GM23338 (cell line): ENCODE data around the gene MYCBP2. TPM values are rescaled to one million over a fixed set of nuclear protein-coding genes. Genes with fewer than 3 reads are reported as not detected.
"Not testable (repeated sequence)": the region's sequence is repeated elsewhere in the genome, so short reads cannot be mapped to it uniquely, and the experiment has no call there.

Experiments used
- ATAC-seq: fragments of 200-7000 bp; cut with Tn5 transposase; 3 replicates; pipeline ENCODE4 v1.9.1; 2020
- DNase-seq: peaks from one replicate; pipeline ENCODE4 v3.0.0-alpha.2; 2015; ENCODE audit warnings: low spot score
- H2AFZ ChIP-seq: fragments of 200-600 bp; sonication (generic); 2 replicates; pipeline ENCODE4 v1.8.0; 2016; ENCODE audit warnings: antibody characterized with exemption, mild to moderate bottlenecking, moderate library complexity
- H3F3A ChIP-seq: fragments of 200-600 bp; sonication (generic); replicated peaks from 2 replicates; pipeline ENCODE4 v1.8.0; 2017; ENCODE audit warnings: antibody characterized with exemption, mixed run types, low read depth
- H3K27ac ChIP-seq: fragments of 200-600 bp; sonication (generic); 2 replicates; pipeline ENCODE4 v1.6.1; 2016; ENCODE audit warnings: low read depth
- H3K27me3 ChIP-seq: fragments of 200-600 bp; sonication (generic); 2 replicates; pipeline ENCODE4 v1.8.0; 2016; ENCODE audit warnings: mild to moderate bottlenecking, mixed run types, moderate library complexity; ENCODE audit not compliant: insufficient read depth
- H3K36me3 ChIP-seq: fragments of 200-600 bp; sonication (generic); 2 replicates; pipeline ENCODE4 v1.8.0; 2016; ENCODE audit warnings: mild to moderate bottlenecking; ENCODE audit not compliant: insufficient read depth
- H3K4me1 ChIP-seq: fragments of 200-600 bp; sonication (generic); 2 replicates; pipeline ENCODE4 v1.8.0; 2016; ENCODE audit warnings: mild to moderate bottlenecking, moderate library complexity; ENCODE audit not compliant: insufficient read depth
- H3K4me2 ChIP-seq: fragments of 200-600 bp; sonication (generic); 2 replicates; pipeline ENCODE4 v1.7.1; 2017; ENCODE audit warnings: mixed run types
- H3K4me3 ChIP-seq: fragments of 200-600 bp; sonication (generic); 2 replicates; pipeline ENCODE4 v1.6.1; 2016; ENCODE audit warnings: mixed run types
- H3K79me2 ChIP-seq: fragments of 200-600 bp; sonication (generic); replicated peaks from 2 replicates; pipeline ENCODE4 v1.8.0; 2017; ENCODE audit warnings: mild to moderate bottlenecking; ENCODE audit not compliant: insufficient read depth
- H3K9me2 ChIP-seq: fragments of 200-600 bp; sonication (generic); 2 replicates; pipeline ENCODE4 v1.8.0; 2017; ENCODE audit not compliant: insufficient read depth
- H4K20me1 ChIP-seq: fragments of 200-600 bp; sonication (generic); replicated peaks from 2 replicates; pipeline ENCODE4 v1.8.0; 2017; ENCODE audit warnings: mild to moderate bottlenecking; ENCODE audit not compliant: insufficient read depth
- H3K27ac Mint-ChIP-seq: 2 replicates; pipeline ENCODE4 v1.8.0; 2020; ENCODE audit warnings: inconsistent platforms, mild to moderate bottlenecking, moderate library complexity, mixed read lengths
- H3K27me3 Mint-ChIP-seq: 3 replicates; pipeline ENCODE4 v1.8.0; 2022; ENCODE audit warnings: low read depth, mild to moderate bottlenecking, moderate library complexity, mixed read lengths, inconsistent platforms; ENCODE audit not compliant: insufficient read depth, poor library complexity
- H3K36me3 Mint-ChIP-seq: 3 replicates; pipeline ENCODE4 v1.8.0; 2021; ENCODE audit warnings: low read depth, mild to moderate bottlenecking, inconsistent platforms, moderate library complexity, mixed read lengths
- H3K4me1 Mint-ChIP-seq: 3 replicates; pipeline ENCODE4 v1.8.0; 2020; ENCODE audit warnings: mild to moderate bottlenecking, inconsistent platforms, mixed read lengths
- H3K4me3 Mint-ChIP-seq: 3 replicates; pipeline ENCODE4 v1.8.0; 2021; ENCODE audit warnings: moderate library complexity, mild to moderate bottlenecking, inconsistent platforms, mixed read lengths
- H3K9me3 Mint-ChIP-seq: 3 replicates; pipeline ENCODE4 v1.8.0; 2020; ENCODE audit warnings: moderate library complexity, mild to moderate bottlenecking, inconsistent platforms, mixed read lengths
- CREB1 ChIP-seq: fragments of 250-450 bp; sonication (Bioruptor Pico); IDR thresholded peaks from 2 replicates; pipeline ENCODE4 v1.5.0; 2020; ENCODE audit warnings: low read depth, mild to moderate bottlenecking, moderate library complexity
- EZH2 ChIP-seq: fragments of 200-600 bp; sonication (generic); IDR thresholded peaks from one replicate; pipeline ENCODE4 v1.8.0; 2017; ENCODE audit warnings: antibody characterized with exemption, mild to moderate bottlenecking, low read depth; ENCODE audit not compliant: unreplicated experiment
- EZH2phosphoT487 ChIP-seq: fragments of 200-600 bp; sonication (generic); IDR thresholded peaks from one replicate; pipeline ENCODE4 v1.8.1; 2018; ENCODE audit warnings: antibody characterized with exemption; ENCODE audit not compliant: unreplicated experiment
- JUNB ChIP-seq: IDR thresholded peaks from one replicate; pipeline ENCODE4 v1.6.1; 2016; ENCODE audit warnings: antibody characterized with exemption; ENCODE audit not compliant: unreplicated experiment
- NANOG ChIP-seq: IDR thresholded peaks from 2 replicates; pipeline ENCODE4 v1.6.1; 2016; ENCODE audit warnings: antibody characterized with exemption, borderline replicate concordance
- POLR2AphosphoS5 ChIP-seq: IDR thresholded peaks from 2 replicates; pipeline ENCODE4 v1.6.1; 2016; ENCODE audit warnings: antibody characterized with exemption, low read depth
- ZNF114 ChIP-seq: fragments of 250-450 bp; sonication (Bioruptor Pico); IDR thresholded peaks from 2 replicates; pipeline ENCODE4 v1.5.0; 2020; ENCODE audit warnings: mild to moderate bottlenecking, moderate library complexity
- ZNF331 ChIP-seq: fragments of 250-450 bp; sonication (Bioruptor Pico); IDR thresholded peaks from 2 replicates; pipeline ENCODE4 v1.5.0; 2020; ENCODE audit warnings: low read depth, mild to moderate bottlenecking, moderate library complexity
- polyA plus RNA-seq: library from polyadenylated mRNA; unstranded; fragments of >200 nt; fragmentation: Nextera tagmentation; extraction: Ambion mirVana; gene quantifications from 2 replicates; pipeline ENCODE4 v1.2.1, GENCODE V29; 2016
- total RNA-seq: library from RNA; depleted of rRNA; stranded (reverse); fragments of >200 nt; shearing (Covaris generic); gene quantifications from 2 replicates; pipeline ENCODE4 v1.2.3, GENCODE V29; 2014
- TF ChIP-seq, protein P1 (sequence below): fragments of 250-450 bp; sonication (Bioruptor Pico); IDR thresholded peaks from 2 replicates; pipeline ENCODE4 v1.5.0; 2020; ENCODE audit warnings: mild to moderate bottlenecking, moderate library complexity
- TF ChIP-seq, protein P2 (sequence below): IDR thresholded peaks from 2 replicates; pipeline ENCODE4 v1.6.1; 2016; ENCODE audit warnings: antibody characterized with exemption
- TF ChIP-seq, protein P3 (sequence below), 2 experiments: fragments of 200-600 bp in 1 of 2; sonication (generic) in 1 of 2; conservative IDR thresholded peaks; 2 replicates each; pipeline versions ENCODE4 v1.5.1 to v1.6.1; 2016 to 2017; ENCODE audit warnings: antibody characterized with exemption in 2 of 2, low read depth in 2 of 2, mild to moderate bottlenecking in 2 of 2, moderate library complexity in 1 of 2

Gene MYCBP2
- total and polyA plus RNA-seq, 2 experiments from 2014 or later = 54.6 to 77.2 TPM

DNA sequence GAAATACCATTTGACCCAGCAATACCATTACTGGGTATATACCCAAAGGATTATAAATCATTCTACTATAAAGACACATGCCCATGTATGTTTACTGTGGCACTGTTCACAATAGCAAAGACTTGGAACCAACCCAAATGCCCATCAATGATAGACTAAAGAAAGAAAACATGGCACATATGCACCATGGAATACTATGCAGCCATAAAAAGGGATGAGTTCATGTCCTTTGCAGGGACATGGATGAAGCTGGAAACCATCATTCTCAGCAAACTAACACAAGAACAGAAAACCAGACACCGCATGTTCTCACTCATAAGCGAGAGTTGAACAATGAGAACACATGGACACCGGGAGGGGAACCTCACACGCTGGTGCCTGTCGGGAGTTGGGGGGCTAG is 317.2 kb downstream of the MYCBP2 start:
- H3K4me3 Mint-ChIP-seq, DNase-seq, H3K4me1 Mint-ChIP-seq: not testable (repeated sequence)

DNA sequence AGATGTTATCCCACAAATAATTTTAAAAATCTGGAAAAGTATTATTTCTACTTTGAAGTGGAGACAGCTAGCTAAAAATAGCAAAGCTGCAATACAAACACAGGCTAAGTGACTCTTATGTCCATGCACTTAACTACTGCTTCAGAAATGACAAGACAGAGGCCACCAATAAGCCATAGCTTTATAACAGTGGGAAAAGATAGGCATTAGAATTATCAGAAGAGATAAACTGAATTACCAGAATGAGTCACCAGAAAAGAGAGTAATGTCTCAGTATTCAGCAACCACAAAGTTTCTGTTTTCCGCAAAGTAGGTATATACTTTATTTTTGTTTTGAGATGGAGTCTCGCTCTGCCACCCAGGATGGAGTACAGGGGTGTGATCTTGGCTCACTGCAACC is 317.9 kb downstream of the MYCBP2 start:
- H3K4me3 ChIP-seq = no peak overlapping the region
- DNase-seq (no peak), ATAC-seq (no peak)
- H3K27me3 ChIP-seq = no peaks in the 10 kb centered on the region
- no peak overlapping the region for H3K27ac ChIP-seq
- H3F3A ChIP-seq = no peaks in the 10 kb centered on the region
- Mint-ChIP-seq H3K9me3 (no peaks in the 10 kb centered on the region), H3K4me3 (no peak overlapping the region), H3K27me3 (no peaks in the 10 kb centered on the region), H3K4me1 (no peaks in the 10 kb centered on the region), H3K27ac (no peak overlapping the region), H3K36me3 (peaks cover 48% of the 10 kb centered on the region; the same call in 2 of the 3 replicates)
- peaks cover 30% of the 10 kb centered on the region for H3K79me2 ChIP-seq
- H3K4me1 ChIP-seq = no peaks in the 10 kb centered on the region
- peaks cover 11% of the 10 kb centered on the region; the same call in 1 of the 2 replicates for H4K20me1 ChIP-seq
- no peaks in the 10 kb centered on the region for H3K9me2 ChIP-seq
- H3K36me3 ChIP-seq = peaks cover 13% of the 10 kb centered on the region; the same call in 1 of the 2 replicates
- no peak overlapping the region for H2AFZ ChIP-seq
- H3K4me2 ChIP-seq = no peak overlapping the region
- TF ChIP-seq EZH2phosphoT487 (no peak), NANOG (no peak), ZNF331 (CRISPR knock-in tag) (no peak), POLR2AphosphoS5 (no peak), CREB1 (no peak), JUNB (no peak), ZNF114 (CRISPR knock-in tag) (no peak), EZH2 (no peak)
- TF ChIP-seq, protein P1, sequence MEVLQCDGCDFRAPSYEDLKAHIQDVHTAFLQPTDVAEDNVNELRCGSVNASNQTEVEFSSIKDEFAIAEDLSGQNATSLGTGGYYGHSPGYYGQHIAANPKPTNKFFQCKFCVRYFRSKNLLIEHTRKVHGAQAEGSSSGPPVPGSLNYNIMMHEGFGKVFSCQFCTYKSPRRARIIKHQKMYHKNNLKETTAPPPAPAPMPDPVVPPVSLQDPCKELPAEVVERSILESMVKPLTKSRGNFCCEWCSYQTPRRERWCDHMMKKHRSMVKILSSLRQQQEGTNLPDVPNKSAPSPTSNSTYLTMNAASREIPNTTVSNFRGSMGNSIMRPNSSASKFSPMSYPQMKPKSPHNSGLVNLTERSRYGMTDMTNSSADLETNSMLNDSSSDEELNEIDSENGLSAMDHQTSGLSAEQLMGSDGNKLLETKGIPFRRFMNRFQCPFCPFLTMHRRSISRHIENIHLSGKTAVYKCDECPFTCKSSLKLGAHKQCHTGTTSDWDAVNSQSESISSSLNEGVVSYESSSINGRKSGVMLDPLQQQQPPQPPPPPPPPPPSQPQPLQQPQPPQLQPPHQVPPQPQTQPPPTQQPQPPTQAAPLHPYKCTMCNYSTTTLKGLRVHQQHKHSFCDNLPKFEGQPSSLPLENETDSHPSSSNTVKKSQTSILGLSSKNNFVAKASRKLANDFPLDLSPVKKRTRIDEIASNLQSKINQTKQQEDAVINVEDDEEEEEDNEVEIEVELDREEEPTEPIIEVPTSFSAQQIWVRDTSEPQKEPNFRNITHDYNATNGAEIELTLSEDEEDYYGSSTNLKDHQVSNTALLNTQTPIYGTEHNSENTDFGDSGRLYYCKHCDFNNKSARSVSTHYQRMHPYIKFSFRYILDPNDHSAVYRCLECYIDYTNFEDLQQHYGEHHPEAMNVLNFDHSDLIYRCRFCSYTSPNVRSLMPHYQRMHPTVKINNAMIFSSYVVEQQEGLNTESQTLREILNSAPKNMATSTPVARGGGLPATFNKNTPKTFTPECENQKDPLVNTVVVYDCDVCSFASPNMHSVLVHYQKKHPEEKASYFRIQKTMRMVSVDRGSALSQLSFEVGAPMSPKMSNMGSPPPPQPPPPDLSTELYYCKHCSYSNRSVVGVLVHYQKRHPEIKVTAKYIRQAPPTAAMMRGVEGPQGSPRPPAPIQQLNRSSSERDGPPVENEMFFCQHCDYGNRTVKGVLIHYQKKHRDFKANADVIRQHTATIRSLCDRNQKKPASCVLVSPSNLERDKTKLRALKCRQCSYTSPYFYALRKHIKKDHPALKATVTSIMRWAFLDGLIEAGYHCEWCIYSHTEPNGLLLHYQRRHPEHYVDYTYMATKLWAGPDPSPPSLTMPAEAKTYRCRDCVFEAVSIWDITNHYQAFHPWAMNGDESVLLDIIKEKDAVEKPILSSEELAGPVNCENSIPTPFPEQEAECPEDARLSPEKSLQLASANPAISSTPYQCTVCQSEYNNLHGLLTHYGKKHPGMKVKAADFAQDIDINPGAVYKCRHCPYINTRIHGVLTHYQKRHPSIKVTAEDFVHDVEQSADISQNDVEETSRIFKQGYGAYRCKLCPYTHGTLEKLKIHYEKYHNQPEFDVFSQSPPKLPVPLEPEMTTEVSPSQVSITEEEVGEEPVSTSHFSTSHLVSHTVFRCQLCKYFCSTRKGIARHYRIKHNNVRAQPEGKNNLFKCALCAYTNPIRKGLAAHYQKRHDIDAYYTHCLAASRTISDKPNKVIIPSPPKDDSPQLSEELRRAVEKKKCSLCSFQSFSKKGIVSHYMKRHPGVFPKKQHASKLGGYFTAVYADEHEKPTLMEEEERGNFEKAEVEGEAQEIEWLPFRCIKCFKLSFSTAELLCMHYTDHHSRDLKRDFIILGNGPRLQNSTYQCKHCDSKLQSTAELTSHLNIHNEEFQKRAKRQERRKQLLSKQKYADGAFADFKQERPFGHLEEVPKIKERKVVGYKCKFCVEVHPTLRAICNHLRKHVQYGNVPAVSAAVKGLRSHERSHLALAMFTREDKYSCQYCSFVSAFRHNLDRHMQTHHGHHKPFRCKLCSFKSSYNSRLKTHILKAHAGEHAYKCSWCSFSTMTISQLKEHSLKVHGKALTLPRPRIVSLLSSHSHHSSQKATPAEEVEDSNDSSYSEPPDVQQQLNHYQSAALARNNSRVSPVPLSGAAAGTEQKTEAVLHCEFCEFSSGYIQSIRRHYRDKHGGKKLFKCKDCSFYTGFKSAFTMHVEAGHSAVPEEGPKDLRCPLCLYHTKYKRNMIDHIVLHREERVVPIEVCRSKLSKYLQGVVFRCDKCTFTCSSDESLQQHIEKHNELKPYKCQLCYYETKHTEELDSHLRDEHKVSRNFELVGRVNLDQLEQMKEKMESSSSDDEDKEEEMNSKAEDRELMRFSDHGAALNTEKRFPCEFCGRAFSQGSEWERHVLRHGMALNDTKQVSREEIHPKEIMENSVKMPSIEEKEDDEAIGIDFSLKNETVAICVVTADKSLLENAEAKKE (CRISPR knock-in tag) = no peak
- TF ChIP-seq, protein P2, sequence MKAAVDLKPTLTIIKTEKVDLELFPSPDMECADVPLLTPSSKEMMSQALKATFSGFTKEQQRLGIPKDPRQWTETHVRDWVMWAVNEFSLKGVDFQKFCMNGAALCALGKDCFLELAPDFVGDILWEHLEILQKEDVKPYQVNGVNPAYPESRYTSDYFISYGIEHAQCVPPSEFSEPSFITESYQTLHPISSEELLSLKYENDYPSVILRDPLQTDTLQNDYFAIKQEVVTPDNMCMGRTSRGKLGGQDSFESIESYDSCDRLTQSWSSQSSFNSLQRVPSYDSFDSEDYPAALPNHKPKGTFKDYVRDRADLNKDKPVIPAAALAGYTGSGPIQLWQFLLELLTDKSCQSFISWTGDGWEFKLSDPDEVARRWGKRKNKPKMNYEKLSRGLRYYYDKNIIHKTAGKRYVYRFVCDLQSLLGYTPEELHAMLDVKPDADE = no peak
- TF ChIP-seq, protein P3, sequence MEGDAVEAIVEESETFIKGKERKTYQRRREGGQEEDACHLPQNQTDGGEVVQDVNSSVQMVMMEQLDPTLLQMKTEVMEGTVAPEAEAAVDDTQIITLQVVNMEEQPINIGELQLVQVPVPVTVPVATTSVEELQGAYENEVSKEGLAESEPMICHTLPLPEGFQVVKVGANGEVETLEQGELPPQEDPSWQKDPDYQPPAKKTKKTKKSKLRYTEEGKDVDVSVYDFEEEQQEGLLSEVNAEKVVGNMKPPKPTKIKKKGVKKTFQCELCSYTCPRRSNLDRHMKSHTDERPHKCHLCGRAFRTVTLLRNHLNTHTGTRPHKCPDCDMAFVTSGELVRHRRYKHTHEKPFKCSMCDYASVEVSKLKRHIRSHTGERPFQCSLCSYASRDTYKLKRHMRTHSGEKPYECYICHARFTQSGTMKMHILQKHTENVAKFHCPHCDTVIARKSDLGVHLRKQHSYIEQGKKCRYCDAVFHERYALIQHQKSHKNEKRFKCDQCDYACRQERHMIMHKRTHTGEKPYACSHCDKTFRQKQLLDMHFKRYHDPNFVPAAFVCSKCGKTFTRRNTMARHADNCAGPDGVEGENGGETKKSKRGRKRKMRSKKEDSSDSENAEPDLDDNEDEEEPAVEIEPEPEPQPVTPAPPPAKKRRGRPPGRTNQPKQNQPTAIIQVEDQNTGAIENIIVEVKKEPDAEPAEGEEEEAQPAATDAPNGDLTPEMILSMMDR (conservative IDR thresholded peaks at IDR 0.05; ENCODE audit: low read depth in 2 of 2) = no peak

More for the DNA sequence above, 317.2 kb downstream of the MYCBP2 start:
- not testable (repeated sequence) for H2AFZ ChIP-seq, H3K9me3 Mint-ChIP-seq, H3K27ac ChIP-seq, H3K4me2 ChIP-seq, H3K9me2 ChIP-seq, H3K27me3 Mint-ChIP-seq, H3K4me1 ChIP-seq, H3F3A ChIP-seq, H3K27ac Mint-ChIP-seq, H3K4me3 ChIP-seq, H3K27me3 ChIP-seq, ATAC-seq
- H4K20me1 ChIP-seq = peaks cover 11% of the 10 kb centered on the region; the same call in 1 of the 2 replicates
- H3K36me3 ChIP-seq = peaks cover 18% of the 10 kb centered on the region; the same call in 1 of the 2 replicates
- H3K36me3 Mint-ChIP-seq = peaks cover 51% of the 10 kb centered on the region; the same call in 2 of the 3 replicates
- H3K79me2 ChIP-seq = peaks cover 35% of the 10 kb centered on the region
